NCI-H82 treated with DMSO at 0.1 percent for 48 hours (cell line): ENCODE measurements around the gene MRPL16.
A peak's percentile ranks its signal among the peaks of the same experiment; 100 is the strongest.
"Not testable (repeated sequence)": the region's sequence is repeated elsewhere in the genome, so short reads cannot be mapped to it uniquely, and the experiment has no call there.

Experiments used
- DNase-seq: peaks from one replicate; lab custom pipeline; 2025; ENCODE audit not compliant: unreplicated experiment; lab: John Stamatoyannopoulos, UW

The MRPL16 gene

DNA sequence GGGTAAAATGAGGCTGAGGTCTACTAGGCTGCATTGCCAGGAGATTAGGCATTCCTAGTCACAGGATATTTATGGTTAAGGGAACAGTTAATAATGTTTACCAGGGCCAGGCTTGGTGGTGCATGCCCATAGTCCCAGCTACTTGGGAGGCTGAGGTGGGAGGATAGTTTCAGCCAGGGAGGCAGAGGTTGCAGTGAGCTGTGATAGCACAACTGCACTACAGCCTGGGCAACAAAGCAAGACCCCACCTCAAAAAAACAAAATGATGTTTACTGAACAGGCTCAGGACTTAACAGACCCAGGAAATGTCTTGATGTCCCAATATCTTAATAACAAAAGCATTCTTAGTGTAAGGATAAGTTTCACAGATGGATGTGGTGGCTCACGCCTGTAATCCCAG is 2.8 kb upstream of the MRPL16 start:
- no peak for DNase-seq

- no peak for DNase-seq
Measured at GRCh38 chr11:59812220-59812619, 1.6 kb upstream of the MRPL16 start.

GRCh38 chr11:59810911-59811259 is 307 bp upstream of the MRPL16 start:
- DNase-seq, result no peak

GRCh38 chr11:59807047-59807610 is 3.4 kb downstream of the MRPL16 start:
- DNase-seq, result no peak

GRCh38 chr11:59804061-59804460 is 6.5 kb downstream of the MRPL16 start:
- DNase-seq, result no peak

DNA sequence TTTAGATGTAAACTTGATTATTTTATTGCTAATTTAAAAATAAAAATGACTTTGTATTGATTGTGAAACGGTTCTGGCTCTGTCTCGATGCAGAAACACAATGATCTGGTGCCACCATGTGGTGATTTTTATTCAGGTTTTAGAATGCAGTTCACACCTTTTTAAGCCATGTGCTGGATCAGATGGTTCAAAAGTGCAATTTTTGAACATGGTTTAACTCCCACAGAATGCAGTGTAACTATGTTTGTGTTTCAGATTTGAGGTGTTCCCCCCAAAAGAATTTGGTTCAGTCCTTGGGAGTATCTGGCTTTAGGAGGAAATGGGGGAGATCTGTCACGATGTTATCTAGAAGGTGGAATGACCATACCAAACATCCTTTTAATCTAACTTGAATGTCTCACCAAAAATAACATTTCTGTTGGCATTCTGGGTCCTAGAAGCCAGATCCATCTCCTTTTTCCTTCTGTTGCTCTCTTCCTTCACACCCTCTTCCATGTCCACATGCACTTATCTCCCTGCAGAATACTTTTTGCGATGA is 7.9 kb downstream of the MRPL16 start:
- peak; percentile 6 for DNase-seq

DNA sequence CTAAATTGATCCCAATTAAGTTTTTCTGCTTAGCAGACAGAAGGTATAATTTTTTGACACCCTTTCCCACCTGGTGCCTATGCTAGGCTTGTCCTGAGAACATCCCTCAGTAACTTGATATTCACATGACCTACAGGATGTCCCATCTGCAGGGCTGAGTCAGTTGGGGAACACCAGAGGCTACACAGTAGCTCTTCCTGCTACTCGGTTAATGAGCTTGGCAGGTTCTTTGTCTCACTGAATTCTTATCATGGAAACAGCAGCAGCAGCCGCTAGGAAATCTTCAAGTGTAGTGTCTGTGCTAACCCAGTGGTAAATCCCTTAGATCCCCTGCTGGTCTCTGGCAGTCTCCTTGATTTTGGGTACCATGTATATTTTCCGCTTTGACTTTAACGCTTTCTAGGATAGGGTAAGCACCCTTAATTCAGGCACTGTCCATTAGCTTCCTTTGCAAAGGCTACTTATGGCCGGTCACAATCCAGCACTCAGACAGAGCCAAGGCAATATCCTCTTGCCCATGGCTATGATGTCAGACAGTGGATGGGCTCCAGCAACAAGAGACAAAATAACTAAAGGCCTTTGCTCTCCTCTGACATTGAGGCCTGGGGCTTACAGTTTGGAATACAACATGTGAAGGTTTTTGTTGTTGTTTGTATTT is 8.5 kb downstream of the MRPL16 start:
- DNase-seq, result peak; percentile 6

DNA sequence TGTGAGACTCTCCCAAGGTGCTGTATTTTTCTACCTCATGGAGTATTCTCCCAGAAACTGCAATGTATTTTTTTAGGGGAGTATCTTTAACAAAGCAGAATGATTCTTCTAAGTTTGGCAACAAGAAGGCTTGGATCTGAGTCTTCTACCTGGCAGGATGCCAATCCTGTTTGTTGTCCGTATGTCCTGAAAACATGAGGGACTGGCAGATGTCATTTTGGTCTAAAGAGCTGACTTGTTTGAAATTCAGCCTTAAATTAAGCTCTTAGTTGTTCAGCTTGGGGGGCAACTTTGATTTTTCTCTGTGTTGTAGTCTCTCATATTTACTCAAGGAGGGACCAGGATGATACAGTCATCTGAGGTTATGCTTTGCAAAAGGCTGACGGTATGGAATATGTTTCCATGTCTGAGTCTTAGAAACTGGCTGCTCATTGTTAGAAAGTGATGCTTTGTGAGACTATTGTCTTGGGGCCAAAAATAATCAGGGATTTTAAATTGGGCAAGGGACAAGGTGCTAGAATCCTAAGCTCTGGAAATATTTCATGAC is 9.3 kb downstream of the MRPL16 start:
- DNase-seq, result no peak

GRCh38 chr11:59800390-59801025 is 10.1 kb downstream of the MRPL16 start:
- no peak for DNase-seq

DNA sequence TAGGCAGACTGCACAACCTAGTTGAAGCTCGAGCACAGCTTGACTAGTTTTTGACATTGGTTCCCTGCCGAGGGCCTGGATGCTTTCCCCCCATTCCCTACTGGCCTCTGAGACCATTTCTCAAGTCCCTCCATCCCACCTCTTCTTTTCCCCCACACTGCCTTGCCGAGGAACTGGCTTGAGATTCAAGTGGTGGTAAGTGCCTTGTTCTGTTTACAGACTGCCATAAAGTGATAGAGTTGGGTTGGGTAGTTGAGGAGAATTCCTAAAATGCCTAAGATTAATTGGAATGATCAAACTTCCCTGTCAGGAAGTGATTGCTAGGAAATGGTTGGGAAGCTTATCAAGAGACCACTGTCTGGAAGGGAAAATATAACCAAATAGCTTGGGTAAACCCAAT is 16.2 kb downstream of the MRPL16 start:
- DNase-seq, result no peak

- DNase-seq, result no peak
Measured at GRCh38 chr11:59792507-59792906, 18.1 kb downstream of the MRPL16 start.

- no peak for DNase-seq
Measured at GRCh38 chr11:59791639-59792038, 18.9 kb downstream of the MRPL16 start.

- no peak for DNase-seq
Measured at GRCh38 chr11:59787816-59788215, 22.8 kb downstream of the MRPL16 start.

DNA sequence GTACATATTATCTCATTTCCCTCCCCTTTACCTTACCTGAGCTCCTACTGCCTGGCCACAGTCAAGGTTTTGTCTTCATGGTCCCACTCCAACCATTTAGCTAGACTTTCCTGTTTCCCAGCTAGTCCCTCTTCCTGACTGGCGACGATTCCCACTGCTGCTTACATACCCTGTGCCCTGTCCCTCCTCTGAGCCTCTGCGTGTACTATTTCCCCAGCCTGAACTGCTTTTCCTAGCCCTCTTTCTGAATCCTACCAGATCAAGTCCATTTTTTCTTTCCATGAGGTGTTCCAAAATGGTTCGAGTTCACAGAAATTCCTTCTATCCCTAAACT is 23.4 kb downstream of the MRPL16 start:
- DNase-seq, result no peak

DNA sequence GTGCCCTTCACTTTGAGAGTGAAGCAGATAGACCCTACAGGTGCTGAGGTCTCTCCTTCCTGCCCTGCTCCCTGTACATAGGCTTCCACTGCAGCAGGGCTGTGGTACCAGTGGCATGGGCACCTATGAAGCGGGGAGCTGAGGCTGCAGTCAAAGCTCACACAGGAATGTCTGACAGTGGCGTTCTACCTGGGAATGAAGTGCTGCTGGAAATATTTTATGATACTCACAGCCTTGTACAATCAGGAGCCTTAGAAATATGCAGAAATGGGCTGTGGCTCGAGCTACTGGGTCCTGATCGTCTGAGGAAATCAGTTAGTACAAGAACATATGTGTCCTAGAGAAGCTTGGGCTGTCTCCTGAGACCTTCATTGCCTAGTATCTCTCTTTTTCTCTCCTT is 24.8 kb downstream of the MRPL16 start:
- no peak for DNase-seq

- DNase-seq, result not testable (repeated sequence)
Measured at GRCh38 chr11:59784441-59784840, 26.1 kb downstream of the MRPL16 start.

GRCh38 chr11:59783632-59784090 is 26.9 kb downstream of the MRPL16 start:
- no peak for DNase-seq

DNA sequence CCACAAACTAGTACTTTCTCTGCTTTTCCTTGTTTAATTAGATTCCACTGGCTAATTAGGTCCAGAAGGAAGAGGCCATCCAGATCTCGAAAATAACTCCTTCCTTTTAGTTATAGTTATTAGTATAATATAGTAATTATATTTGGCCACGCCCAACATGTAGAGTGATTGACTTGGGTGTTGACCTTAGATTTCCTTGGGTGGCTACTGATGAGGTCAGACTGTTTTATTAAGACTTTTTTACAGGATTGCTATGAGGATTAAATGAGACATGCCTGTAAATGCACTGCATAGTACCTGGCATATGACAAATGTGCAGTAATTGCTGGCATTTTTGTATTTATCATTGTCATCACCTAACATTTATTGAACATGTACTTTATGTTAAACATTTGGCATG is 28.5 kb downstream of the MRPL16 start:
- no peak for DNase-seq

DNA sequence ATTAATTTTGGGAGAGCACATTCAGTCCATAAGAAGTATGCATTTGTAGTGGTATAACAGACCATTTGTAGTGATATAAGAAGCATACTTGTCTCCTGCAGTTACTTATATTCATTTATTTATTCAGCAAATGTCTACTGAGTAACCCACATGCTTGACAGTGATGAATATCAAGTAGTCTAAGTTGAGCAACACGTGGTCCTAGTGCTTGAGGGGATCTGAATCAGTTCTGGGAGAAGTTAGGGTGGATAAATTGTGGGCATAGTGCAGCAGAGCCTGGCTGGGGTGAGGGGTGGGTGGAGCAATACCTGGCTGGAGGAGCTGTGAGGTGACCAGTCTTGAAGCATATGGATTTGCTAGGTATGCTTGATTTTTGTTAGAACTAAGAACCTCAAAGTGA is 31.1 kb downstream of the MRPL16 start:
- no peak for DNase-seq

GRCh38 chr11:59778122-59778521 is 32.5 kb downstream of the MRPL16 start:
- no peak for DNase-seq

DNA sequence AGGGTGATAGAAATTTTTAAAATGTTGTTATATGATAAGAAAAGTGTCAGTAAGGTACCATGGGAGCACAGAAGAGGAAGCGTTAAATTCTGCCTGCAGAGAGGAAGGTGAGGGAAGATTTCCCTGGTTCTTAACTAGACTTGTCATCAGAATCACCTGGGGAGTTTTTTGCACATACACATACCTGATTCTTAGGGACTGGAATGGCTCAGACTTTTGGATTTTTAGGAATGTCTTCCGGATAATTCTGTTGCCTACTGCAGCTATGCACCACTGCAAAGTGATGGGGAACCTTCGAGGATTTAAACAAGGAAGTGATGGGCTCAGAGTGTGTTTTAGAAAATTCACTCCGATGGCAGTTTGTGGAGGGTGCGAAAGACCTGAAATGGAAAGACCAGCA is 33.5 kb downstream of the MRPL16 start:
- DNase-seq, result no peak
